Activated B cell treated with CpG ODN at 0.5 μM for 24 hours (primary cell): Measurements from ENCODE around the gene C5orf46. TPM values are rescaled to one million over a fixed set of nuclear protein-coding genes. Genes with fewer than 3 reads are reported as not detected.

ENCODE experiments used
- ATAC-seq: fragments of 200-7000 bp; cut with Tn5 transposase; one replicate; pipeline ENCODE4 v1.10.0; 2021; ENCODE audit warnings: low read depth, mild to moderate bottlenecking, moderate library complexity
- CTCF ChIA-PET: fragments of 350-600 bp; sonication (Branson Sonifier 250); formaldehyde crosslinking; loops from one replicate; lab custom pipeline; 2021; ENCODE audit warnings: antibody characterized with exemption; lab: Charles Lee
- POLR2A ChIA-PET: fragments of 350-600 bp; sonication (Branson Sonifier 250); formaldehyde crosslinking; loops from one replicate; lab custom pipeline; 2021; ENCODE audit warnings: antibody characterized with exemption; lab: Charles Lee
- DNase-seq: peaks from one replicate; pipeline ENCODE4 v3.0.0; 2022
- H3K27ac Mint-ChIP-seq: one replicate; pipeline ENCODE4 v1.8.0; 2020; ENCODE audit warnings: mixed read lengths
- H3K27me3 Mint-ChIP-seq: one replicate; pipeline ENCODE4 v1.8.0; 2021; ENCODE audit warnings: mixed read lengths
- H3K36me3 Mint-ChIP-seq: one replicate; pipeline ENCODE4 v1.8.0; 2021; ENCODE audit warnings: low read depth, mixed read lengths
- H3K4me1 Mint-ChIP-seq: one replicate; pipeline ENCODE4 v1.8.0; 2021; ENCODE audit warnings: mixed read lengths
- H3K4me3 Mint-ChIP-seq: one replicate; pipeline ENCODE4 v1.8.0; 2020; ENCODE audit warnings: mild to moderate bottlenecking, mixed read lengths
- H3K9me3 Mint-ChIP-seq: one replicate; pipeline ENCODE4 v1.8.0; 2020; ENCODE audit warnings: mixed read lengths
- intact Hi-C: fragments of 100-400 bp; cut with micrococcal nuclease; formaldehyde crosslinking; loops from one replicate; pipeline ENCODE4 v1.15.1; 2024
- total RNA-seq: library from RNA; stranded (reverse); gene quantifications from 2 replicates; pipeline ENCODE4 v1.2.3, GENCODE V29; 2022
- TF ChIP-seq, protein P1 (sequence below): fragments of 200-600 bp; IDR thresholded peaks from one replicate; pipeline ENCODE4 v1.8.0; 2022; ENCODE audit warnings: antibody characterized with exemption, mild to moderate bottlenecking

Gene C5orf46
- total RNA-seq, 1 donor from 2014 or later, result not detected

DNA sequence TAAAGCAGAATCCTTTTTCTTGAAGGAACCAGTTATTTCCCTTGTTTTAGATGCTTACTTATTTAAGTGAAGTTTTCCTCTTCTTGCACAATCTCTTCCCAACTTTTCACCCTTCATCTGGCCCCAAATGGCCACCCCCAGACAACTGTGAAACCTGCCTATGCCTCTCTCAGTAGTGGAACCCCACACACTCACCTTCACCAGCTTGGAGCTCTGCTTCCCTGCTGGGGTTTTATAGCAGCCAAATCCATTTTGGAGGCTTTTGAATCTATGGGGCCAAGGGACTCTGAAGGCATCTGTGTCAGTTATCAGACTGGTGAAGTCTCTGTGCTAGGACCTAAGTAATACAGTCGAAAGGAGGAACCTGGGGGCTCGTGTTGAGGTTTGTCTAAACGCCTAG, 52.0 kb downstream of the C5orf46 start:
- CTCF ChIA-PET, result no interaction called here
- H3K9me3 Mint-ChIP-seq, result no peaks in the 10 kb centered on the region
- peaks cover 1% of the 10 kb centered on the region for H3K27me3 Mint-ChIP-seq
- no peak overlapping the region for H3K27ac Mint-ChIP-seq
- POLR2A ChIA-PET, result no interaction called here
- intact Hi-C loops, result loop anchor here (10.0 kb wide), 3 partner anchors 600 to 1260 kb away; no protein-coding TSS in a partner anchor
- no peaks in the 10 kb centered on the region for H3K4me1 Mint-ChIP-seq
- TF ChIP-seq, protein P1, sequence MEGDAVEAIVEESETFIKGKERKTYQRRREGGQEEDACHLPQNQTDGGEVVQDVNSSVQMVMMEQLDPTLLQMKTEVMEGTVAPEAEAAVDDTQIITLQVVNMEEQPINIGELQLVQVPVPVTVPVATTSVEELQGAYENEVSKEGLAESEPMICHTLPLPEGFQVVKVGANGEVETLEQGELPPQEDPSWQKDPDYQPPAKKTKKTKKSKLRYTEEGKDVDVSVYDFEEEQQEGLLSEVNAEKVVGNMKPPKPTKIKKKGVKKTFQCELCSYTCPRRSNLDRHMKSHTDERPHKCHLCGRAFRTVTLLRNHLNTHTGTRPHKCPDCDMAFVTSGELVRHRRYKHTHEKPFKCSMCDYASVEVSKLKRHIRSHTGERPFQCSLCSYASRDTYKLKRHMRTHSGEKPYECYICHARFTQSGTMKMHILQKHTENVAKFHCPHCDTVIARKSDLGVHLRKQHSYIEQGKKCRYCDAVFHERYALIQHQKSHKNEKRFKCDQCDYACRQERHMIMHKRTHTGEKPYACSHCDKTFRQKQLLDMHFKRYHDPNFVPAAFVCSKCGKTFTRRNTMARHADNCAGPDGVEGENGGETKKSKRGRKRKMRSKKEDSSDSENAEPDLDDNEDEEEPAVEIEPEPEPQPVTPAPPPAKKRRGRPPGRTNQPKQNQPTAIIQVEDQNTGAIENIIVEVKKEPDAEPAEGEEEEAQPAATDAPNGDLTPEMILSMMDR, result no peak
- no peak for ATAC-seq
- H3K36me3 Mint-ChIP-seq, result no peaks in the 10 kb centered on the region
- H3K4me3 Mint-ChIP-seq, result no peak overlapping the region
- no peak for DNase-seq

DNA sequence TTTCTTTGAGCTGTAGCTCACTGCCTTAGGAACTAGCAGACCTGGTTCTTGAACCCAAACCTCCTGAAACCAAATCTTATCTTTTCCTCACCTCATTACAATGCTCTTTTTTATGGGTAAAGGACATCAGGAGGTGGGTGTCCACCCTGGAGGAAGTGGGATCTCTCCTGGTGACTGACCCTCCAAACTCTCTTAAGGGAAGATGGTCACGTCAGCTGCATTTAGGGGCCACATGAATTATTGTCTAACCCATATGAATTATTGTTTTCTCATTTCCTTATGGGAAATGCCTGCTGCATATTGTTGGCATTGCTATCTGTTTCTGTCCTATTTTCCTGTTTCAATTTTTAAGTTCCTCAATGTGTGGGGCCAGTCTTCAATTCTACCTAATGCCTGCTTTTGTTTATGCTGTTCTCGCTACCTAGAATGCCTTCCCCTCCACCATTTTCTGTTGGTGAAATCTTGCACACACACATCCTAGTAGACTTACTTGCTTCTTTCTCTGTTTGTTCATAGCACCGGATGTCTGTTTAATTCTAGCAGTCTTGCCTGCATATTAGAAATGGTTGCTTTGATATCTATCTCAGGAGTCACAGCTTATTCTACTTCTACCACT, 52.9 kb downstream of the C5orf46 start:
- Mint-ChIP-seq H3K27me3 (peaks cover 6% of the 10 kb centered on the region), H3K4me3 (no peak overlapping the region), H3K9me3 (no peaks in the 10 kb centered on the region), H3K4me1 (no peaks in the 10 kb centered on the region), H3K27ac (no peak overlapping the region), H3K36me3 (no peaks in the 10 kb centered on the region)
- ChIA-PET CTCF (no interaction called here), POLR2A (no interaction called here)
- TF ChIP-seq, protein P1, result no peak
- no peak for DNase-seq
- intact Hi-C loops, result loop anchor here (10.0 kb wide), 3 partner anchors 601 to 1261 kb away; no protein-coding TSS in a partner anchor
- ATAC-seq, result no peak

DNA sequence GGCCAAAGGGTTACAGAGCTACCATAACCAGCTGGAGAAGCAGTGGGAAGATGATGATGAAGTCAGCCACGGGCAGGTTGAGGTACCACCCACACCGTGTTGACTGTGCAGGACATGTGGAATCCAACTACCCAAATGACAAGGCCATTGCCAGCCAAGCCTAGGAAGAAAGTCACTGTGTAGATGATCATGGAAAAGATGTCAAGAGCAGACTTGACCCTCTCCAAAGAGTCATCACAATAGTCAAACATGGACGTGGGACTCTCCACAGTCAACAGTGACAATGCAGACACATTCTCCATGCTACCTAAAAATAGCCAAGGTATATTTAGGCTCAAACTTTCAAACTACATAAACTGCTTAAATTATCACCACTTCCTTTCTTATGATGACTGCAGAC, 54.0 kb downstream of the C5orf46 start:
- no peak overlapping the region for H3K27ac Mint-ChIP-seq
- no peak for DNase-seq
- CTCF ChIA-PET, result no interaction called here
- no peak overlapping the region for H3K4me3 Mint-ChIP-seq
- H3K27me3 Mint-ChIP-seq, result peaks cover 9% of the 10 kb centered on the region
- H3K9me3 Mint-ChIP-seq, result no peaks in the 10 kb centered on the region
- ATAC-seq, result no peak
- POLR2A ChIA-PET, result no interaction called here
- H3K36me3 Mint-ChIP-seq, result no peaks in the 10 kb centered on the region
- H3K4me1 Mint-ChIP-seq, result no peaks in the 10 kb centered on the region
- TF ChIP-seq, protein P1, result no peak
- intact Hi-C loops, result loop anchor here (10.0 kb wide), 3 partner anchors 602 to 1262 kb away; no protein-coding TSS in a partner anchor

DNA sequence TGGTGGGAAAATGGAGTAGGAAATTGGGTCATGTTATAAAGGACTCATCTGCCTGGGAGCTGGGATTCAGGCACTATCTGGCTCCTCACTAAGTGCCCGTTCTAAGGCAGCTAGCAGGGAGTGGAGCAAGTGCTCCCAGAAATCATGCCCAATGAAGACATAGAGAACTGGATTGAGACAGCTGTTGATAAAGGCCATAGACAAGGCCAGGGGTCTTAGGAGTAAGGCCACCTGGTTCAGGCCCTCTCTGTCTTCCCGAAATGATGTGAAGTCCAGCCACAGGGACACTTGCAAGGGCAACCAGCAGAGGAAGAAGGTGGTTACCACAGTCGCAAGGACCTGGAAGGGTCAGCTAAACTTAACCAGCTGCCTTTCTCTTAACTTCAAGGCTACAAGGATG, 54.8 kb downstream of the C5orf46 start:
- no peaks in the 10 kb centered on the region for H3K9me3 Mint-ChIP-seq
- TF ChIP-seq, protein P1, result no peak
- no peak for ATAC-seq
- no peak overlapping the region for H3K27ac Mint-ChIP-seq
- ChIA-PET POLR2A (no interaction called here), CTCF (interaction anchor here (1.8 kb wide), 1 partner anchor 8 kb away, joined by 8 read pairs; no protein-coding TSS in a partner anchor)
- H3K36me3 Mint-ChIP-seq, result no peaks in the 10 kb centered on the region
- H3K27me3 Mint-ChIP-seq, result peaks cover 9% of the 10 kb centered on the region
- DNase-seq, result no peak
- no peak overlapping the region for H3K4me3 Mint-ChIP-seq
- intact Hi-C loops, result loop anchor here (10.0 kb wide), 3 partner anchors 603 to 1263 kb away; no protein-coding TSS in a partner anchor
- no peaks in the 10 kb centered on the region for H3K4me1 Mint-ChIP-seq

DNA sequence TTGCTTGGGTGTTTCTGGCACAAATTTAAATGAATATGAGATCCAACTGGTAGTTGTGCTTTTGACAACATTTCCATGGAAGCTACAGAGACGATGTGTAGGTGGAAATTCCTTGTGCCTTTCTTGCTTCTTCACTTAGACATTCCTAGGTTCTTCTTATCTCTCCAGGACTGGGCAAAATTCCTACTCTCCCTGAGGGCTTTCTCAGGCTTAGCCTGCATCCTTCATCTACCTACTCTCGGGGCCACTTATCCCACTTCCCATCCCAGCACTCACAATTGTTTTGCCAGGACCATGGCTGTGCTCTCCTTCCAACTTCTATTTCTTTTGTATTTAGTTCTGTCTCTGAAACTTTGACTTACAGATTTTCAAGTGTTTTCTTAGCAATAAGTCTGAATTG, 57.1 kb downstream of the C5orf46 start:
- Mint-ChIP-seq H3K36me3 (no peaks in the 10 kb centered on the region), H3K4me1 (no peaks in the 10 kb centered on the region), H3K9me3 (no peaks in the 10 kb centered on the region), H3K27me3 (peaks cover 9% of the 10 kb centered on the region), H3K27ac (no peak overlapping the region), H3K4me3 (no peak overlapping the region)
- intact Hi-C loops, result loop anchor here (5.0 kb wide), 1 partner anchor 757 kb away; no protein-coding TSS in a partner anchor
- DNase-seq (no peak), ATAC-seq (no peak)
- TF ChIP-seq, protein P1, result no peak
- ChIA-PET POLR2A (no interaction called here), CTCF (no interaction called here)
